OCI-LY1 (cell line): Measurements from ENCODE around the gene ATG9B.

Experiments used
- EZH2 ChIP-seq: fragments of 200-600 bp; sonication (generic), shearing (Covaris generic); IDR thresholded peaks from 2 replicates; pipeline ENCODE4 v1.8.0; 2017; ENCODE audit warnings: borderline replicate concordance, mixed run types, mild to moderate bottlenecking, antibody characterized with exemption, low read length, moderate library complexity, mixed read lengths
- TF ChIP-seq, protein P1 (sequence below): fragments of 200-600 bp; sonication (generic), shearing (Covaris generic); IDR thresholded peaks from 2 replicates; pipeline ENCODE4 v1.5.1; 2017; ENCODE audit warnings: mild to moderate bottlenecking, antibody characterized with exemption, low read length, moderate library complexity, mixed read lengths

DNA sequence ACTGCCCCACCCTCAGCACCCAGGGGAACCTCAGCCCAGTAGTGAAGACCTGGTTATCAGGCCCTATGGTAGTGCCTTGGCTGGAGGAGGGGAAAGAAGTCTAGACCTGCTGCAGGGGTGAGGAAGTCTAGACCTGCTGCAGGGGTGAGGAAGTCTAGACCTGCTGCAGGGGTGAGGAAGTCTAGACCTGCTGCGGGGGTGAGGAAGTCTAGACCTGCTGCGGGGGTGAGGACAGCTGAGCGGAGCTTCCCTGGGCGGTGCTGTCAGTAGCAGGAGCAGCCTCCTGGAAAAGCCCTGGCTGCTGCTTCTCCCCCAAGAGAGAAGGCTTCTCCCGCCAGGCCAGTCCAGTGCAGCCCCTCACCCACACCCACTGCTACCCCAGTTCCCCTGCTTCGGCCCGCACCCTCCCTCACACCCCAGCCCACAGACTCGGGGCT, 27.2 kb downstream of the ATG9B start:
- TF ChIP-seq, protein P1, sequence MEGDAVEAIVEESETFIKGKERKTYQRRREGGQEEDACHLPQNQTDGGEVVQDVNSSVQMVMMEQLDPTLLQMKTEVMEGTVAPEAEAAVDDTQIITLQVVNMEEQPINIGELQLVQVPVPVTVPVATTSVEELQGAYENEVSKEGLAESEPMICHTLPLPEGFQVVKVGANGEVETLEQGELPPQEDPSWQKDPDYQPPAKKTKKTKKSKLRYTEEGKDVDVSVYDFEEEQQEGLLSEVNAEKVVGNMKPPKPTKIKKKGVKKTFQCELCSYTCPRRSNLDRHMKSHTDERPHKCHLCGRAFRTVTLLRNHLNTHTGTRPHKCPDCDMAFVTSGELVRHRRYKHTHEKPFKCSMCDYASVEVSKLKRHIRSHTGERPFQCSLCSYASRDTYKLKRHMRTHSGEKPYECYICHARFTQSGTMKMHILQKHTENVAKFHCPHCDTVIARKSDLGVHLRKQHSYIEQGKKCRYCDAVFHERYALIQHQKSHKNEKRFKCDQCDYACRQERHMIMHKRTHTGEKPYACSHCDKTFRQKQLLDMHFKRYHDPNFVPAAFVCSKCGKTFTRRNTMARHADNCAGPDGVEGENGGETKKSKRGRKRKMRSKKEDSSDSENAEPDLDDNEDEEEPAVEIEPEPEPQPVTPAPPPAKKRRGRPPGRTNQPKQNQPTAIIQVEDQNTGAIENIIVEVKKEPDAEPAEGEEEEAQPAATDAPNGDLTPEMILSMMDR = no peak
- no peak for TF ChIP-seq EZH2
